ENCODE data around the gene TIMP4.

The TIMP4 gene

DNA sequence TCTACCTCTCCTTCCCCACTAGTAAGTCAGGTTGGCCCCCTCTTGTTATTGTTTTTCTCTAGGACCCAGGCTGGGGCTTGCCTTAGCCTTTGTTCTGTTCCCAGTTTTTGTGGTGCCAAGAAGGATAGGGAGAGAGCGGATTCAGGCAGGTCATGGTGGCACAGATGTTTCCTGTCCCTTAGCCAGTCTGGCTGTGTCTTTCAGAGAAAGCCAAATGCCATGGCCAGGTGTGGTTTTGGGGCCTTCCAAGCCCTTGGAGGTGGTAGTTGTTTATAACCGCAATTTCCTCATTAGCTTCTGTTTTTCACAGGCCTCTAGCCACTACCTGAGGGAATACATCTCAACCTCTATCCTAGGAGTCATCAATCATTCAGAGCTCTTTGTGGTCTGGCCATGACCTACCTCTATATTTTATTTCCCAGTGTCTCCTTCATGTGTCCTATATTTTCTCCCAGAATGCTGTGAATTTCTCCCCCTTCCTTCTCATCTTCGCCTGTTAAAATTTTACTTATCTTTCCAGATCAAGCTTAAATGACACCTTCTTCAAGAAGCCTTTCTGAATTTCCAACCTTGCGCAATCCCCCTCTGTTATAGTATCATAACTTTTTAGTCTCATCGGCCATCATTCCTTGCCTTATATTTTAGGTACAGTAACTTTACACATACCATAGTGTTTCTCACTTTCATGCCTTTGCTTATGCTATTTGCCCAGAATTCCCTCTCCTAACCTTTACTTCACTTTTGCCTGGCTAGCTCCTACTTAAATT lies 38.2 kb downstream of the TIMP4 start:
- DNase-seq (ENCODE audit: low read depth, low spot score): peak; percentile 73
- H3K4me3 ChIP-seq (ENCODE audit: low read length): no peak overlapping the region

DNA sequence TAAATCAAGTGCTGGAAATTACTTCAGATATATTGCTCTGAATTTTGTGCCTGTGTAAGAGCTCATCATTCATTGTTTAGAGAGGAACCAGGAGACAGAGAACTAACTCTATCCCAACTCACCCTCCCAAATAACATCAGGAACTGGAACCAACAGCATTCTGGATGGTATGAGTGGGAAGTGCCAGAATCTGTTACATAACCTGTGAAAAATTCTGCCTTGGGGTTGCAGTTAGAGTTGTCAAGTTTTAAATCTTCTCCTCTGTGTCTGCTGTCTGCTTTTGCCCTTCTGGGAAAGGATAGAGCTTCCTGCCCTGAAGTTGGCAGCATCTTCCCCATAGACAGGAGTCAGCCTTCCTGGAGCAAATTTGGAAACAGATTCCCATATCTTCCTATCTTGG lies 41.2 kb downstream of the TIMP4 start:
- DNase-seq (ENCODE audit: low read depth, low spot score): no peak
- H3K4me3 ChIP-seq (ENCODE audit: low read length): no peak overlapping the region

DNA sequence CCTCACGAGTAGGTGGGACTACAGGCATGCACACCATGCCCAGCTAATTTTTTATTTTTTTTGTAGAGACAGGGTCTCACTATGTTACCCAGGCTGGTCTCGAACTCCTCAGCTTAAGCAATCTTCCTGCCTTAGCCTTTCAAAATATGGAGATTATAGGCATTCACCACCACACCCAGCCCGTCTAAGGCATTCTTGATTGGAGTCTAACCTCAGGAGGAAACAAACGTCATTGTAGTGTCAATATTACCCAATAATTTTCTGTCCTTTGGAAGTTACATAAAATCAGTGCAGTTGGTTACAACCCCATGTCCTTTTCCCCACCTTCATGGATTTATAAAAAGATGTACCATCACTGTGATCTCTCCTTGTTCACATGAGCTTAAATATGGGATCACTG lies 41.8 kb downstream of the TIMP4 start:
- no peak overlapping the region for H3K4me3 ChIP-seq (ENCODE audit: low read length)
- DNase-seq (ENCODE audit: low read depth, low spot score): no peak

DNA sequence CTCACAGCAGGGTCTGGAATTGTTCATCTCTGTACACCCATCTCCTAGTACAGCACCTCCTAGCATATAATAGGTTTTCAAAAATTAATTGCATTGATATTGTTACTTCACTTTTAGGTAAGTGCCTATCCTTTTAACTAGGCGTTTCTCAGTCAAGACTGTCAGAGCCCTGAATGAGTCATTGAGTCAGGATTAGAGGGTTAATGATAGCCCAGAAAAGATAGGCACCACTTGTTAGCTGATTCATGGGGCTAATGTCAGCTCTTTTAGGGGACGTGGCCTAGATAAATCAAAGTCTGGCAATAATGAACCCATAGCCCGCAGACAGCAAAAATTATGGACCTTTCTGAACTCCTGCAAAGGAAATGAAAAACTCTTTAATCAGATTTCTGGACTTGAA lies 42.9 kb downstream of the TIMP4 start:
- DNase-seq (ENCODE audit: low read depth, low spot score): no peak
- H3K4me3 ChIP-seq (ENCODE audit: low read length): no peak overlapping the region

DNA sequence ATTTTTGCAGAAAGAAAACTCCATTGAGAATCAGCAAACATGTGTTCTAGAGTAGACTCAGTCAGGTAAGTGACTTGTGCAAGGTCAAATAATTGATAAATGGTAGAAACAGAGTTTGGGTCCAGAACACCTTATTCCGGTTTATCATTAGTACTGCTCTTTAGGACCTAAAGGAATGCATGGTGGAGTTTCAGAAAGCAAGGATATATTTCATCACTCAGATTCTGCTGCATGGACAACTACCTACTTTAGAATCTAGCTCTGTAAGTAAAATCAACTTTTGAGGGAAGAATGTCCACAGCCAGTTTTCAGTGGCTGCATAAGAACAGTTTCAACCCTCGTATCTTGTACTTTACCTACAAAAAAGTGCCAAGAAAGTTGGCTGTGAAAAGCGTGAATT lies 43.6 kb downstream of the TIMP4 start:
- DNase-seq (ENCODE audit: low read depth, low spot score): no peak
- H3K4me3 ChIP-seq (ENCODE audit: low read length): no peak overlapping the region

DNA sequence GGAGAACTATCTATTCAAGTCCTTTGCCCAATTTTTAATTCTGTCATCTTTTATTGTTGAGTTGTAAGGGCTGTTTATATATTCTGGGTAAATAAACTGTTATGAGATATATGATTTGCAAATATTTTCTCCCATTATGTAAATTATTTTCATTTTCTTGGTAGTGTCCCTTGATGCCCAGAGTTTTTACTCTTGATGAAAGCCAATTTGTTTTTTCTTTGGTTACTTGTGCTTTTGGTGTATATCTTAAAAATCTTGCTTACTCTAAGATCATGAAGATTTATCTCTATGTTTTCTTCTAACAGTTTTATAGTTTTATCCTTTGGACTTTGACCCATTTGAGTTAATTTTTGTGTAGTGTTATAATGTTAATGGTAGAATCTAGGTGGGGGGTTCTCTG lies 44.5 kb downstream of the TIMP4 start:
- H3K4me3 ChIP-seq (ENCODE audit: low read length): no peak overlapping the region
- no peak for DNase-seq (ENCODE audit: low read depth, low spot score)

DNA sequence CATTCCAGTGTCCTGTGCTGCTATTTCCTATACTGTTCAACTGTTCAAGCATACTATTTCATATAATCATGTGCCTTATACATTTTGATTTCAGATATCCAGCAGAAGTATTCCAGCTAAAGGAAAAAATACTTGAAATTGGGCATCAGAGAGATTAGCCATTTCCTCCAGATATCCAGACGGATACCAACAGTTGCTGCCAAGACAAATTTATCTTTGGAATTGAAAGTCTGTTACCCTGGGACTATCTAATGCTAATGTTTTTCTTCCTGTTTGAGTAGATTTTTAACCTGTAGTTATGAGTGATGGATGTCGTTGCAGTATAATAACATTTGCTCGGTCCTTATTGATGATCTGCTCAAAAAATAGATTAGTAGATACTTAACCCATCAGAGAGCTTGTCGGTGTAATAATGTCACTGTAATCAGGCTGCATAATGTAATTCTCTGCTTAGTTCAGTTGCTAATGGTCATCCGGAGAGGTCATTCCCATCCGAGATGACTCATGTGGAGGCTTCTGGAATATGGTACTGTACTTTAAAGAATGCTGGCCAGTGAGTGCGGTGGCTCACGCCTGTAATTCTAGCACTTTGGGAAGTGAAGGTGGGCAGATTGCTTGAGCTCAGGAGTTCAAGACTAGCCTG lies 51.5 kb downstream of the TIMP4 start:
- no peak overlapping the region for H3K4me3 ChIP-seq (ENCODE audit: low read length)
- no peak for DNase-seq (ENCODE audit: low read depth, low spot score)

All from Jurkat, Clone E6-1 (cell line).